Measurements from ENCODE around the gene MICB. TPM values are rescaled to one million over a fixed set of nuclear protein-coding genes. Genes with fewer than 3 reads are reported as not detected.
"Not testable (repeated sequence)": the region's sequence is repeated elsewhere in the genome, so short reads cannot be mapped to it uniquely, and the experiment has no call there.

The MICB gene
- 31.0 and 34.4 TPM in 2 replicates for total RNA-seq (2014; rRNA removed; shearing (Covaris generic))

- DNase-seq (ENCODE audit: low read depth): peak; percentile 79
Observed at GRCh38 chr6:31497531-31498476, at the start of gene MICB. TSS of gene MICB (plus strand) at chr6:31498145. CDS start at chr6:31498194, 49 bp downstream.

- DNase-seq (ENCODE audit: low read depth): no peak
Observed at GRCh38 chr6:31450751-31451150, 47.2 kb upstream of the MICB start.

- DNase-seq (ENCODE audit: low read depth): no peak
Observed at GRCh38 chr6:31452859-31453258, 45.1 kb upstream of the MICB start.

GRCh38 chr6:31453259-31453658 lies 44.7 kb upstream of the MICB start:
- peak; percentile 37 for DNase-seq (ENCODE audit: low read depth)

- DNase-seq (ENCODE audit: low read depth): not testable (repeated sequence)
Observed at GRCh38 chr6:31459864-31460263, 38.1 kb upstream of the MICB start.

GRCh38 chr6:31460361-31461025 lies 37.5 kb upstream of the MICB start:
- no peak for DNase-seq (ENCODE audit: low read depth)

GRCh38 chr6:31462026-31462963 lies 35.6 kb upstream of the MICB start:
- peak; percentile 37 for DNase-seq (ENCODE audit: low read depth)

- DNase-seq (ENCODE audit: low read depth): peak; percentile 63
Observed at GRCh38 chr6:31462964-31463870, 34.7 kb upstream of the MICB start.

- DNase-seq (ENCODE audit: low read depth): no peak
Observed at GRCh38 chr6:31464252-31465184, 33.4 kb upstream of the MICB start.

GRCh38 chr6:31465185-31465536 lies 32.8 kb upstream of the MICB start:
- DNase-seq (ENCODE audit: low read depth): no peak

GRCh38 chr6:31465718-31466117 lies 32.2 kb upstream of the MICB start:
- no peak for DNase-seq (ENCODE audit: low read depth)

GRCh38 chr6:31466466-31466865 lies 31.5 kb upstream of the MICB start:
- DNase-seq (ENCODE audit: low read depth): no peak

- no peak for DNase-seq (ENCODE audit: low read depth)
Observed at GRCh38 chr6:31467151-31467550, 30.8 kb upstream of the MICB start.

- DNase-seq (ENCODE audit: low read depth): no peak
Observed at GRCh38 chr6:31468311-31468710, 29.6 kb upstream of the MICB start.

GRCh38 chr6:31470801-31471200 lies 27.1 kb upstream of the MICB start:
- no peak for DNase-seq (ENCODE audit: low read depth)

GRCh38 chr6:31471711-31472110 lies 26.2 kb upstream of the MICB start:
- no peak for DNase-seq (ENCODE audit: low read depth)

GRCh38 chr6:31472259-31472658 lies 25.7 kb upstream of the MICB start:
- DNase-seq (ENCODE audit: low read depth): no peak

- no peak for DNase-seq (ENCODE audit: low read depth)
Observed at GRCh38 chr6:31473244-31473643, 24.7 kb upstream of the MICB start.

Data from RPMI7951 (cell line).